8988T (cell line): ENCODE data around the gene HNRNPLL.
A peak's percentile ranks its signal among the peaks of the same experiment; 100 is the strongest.

Experiments used
- DNase-seq: peaks from one replicate; pipeline ENCODE4 v3.0.0; 2011

The HNRNPLL gene

GRCh38 chr2:38523728-38524437, 78.8 kb downstream of the HNRNPLL start:
- peak; percentile 39 for DNase-seq

DNA sequence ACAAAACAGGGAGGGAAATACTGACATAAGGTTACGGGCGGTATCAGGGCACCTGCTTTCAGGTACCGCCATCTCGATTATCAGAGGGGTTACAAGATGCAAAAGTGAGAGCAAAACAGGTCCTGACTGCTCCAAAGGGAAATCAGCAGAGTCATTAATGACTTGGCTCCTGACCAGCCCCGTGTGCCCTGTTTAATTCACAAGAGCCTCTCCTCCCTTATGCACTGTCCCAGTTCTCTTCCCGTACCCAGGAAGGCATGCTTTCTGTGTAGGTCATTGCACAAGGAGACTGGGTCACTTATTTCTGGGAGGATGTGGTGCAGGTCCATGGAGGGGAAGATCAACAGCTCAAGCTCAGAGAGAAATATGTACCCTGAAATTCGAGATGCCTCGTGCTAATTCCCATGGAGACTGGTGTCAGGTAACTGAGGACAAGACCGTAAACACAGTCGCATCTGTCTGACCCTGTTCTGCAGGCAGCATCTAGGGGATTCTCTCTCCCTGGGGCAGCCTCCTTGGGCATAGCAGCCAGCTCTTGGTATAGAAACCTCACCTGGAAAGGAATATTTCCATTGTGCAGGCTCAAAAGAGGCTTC, 79.9 kb downstream of the HNRNPLL start:
- no peak for DNase-seq

- no peak for DNase-seq
Measured at GRCh38 chr2:38521835-38522234, 80.9 kb downstream of the HNRNPLL start.

DNA sequence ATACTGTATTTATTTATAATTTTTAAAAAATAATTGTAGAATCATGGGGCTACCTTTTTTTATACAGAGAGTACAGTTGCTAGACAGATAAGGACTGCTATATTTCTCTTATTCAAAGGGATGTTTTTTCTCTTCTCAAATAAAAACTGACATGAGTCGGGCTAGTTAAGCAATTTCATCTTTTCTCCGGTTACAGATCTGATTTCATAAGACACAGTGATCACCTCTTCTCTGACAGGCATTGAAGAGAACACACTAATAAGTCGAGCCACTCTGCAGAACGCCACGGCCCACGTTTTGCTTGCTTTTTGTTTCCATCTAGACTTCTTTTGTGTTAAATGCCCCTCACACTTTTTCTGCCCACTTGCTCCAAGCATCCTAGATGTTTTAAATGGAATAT, 85.4 kb downstream of the HNRNPLL start:
- no peak for DNase-seq

- no peak for DNase-seq
Measured at GRCh38 chr2:38516526-38516925, 86.2 kb downstream of the HNRNPLL start.

DNA sequence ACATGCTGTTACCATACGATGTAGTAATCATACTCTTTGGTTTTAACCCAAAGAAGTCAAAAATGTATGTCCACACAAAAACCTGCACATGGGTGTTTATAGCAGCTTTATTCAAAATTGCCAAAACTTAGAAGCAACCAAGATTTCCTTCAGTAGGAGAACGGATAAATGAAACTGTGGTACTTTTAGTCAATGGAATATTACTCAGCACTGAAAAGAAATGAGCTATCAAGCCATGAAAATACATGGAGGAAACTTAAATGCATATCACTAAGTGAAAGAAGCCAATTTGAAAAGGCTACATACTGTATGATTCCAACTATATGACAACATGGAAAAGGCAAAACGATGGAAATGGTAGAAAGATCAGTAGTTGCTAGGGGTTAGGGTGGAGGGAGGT, 86.6 kb downstream of the HNRNPLL start:
- no peak for DNase-seq

GRCh38 chr2:38515155-38516074, 87.3 kb downstream of the HNRNPLL start:
- no peak for DNase-seq

- no peak for DNase-seq
Measured at GRCh38 chr2:38514603-38515154, 88.0 kb downstream of the HNRNPLL start.

DNA sequence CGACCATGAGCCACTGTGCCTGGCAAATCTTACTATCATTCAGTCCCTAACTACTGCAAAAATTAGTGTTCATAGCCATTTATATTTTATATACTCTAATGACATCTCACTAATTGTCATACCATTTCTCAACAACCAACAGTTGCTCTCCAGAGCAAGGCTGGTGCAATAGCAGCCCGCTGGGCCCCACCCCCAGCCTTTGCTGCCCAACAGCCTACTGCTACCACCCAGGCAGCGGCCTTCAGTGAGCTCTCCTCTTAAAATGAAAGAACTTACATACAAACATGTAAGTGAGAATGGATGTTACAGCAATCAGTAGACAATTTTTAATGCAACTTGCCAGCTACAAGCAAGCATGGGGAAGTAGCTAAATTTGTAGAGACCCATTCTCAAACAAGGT, 90.5 kb downstream of the HNRNPLL start:
- DNase-seq = no peak
